ACC112 (cell line): ENCODE results near the gene STT3B.

Experiments used
- H2AFZ ChIP-seq: fragments of 200-600 bp; sonication (generic); one replicate; pipeline ENCODE4 v1.6.0; 2017; ENCODE audit warnings: antibody characterized with exemption, low read length; ENCODE audit not compliant: unreplicated experiment
- H3K27ac ChIP-seq: fragments of 200-600 bp; sonication (generic); 2 replicates; pipeline ENCODE4 v1.5.1; 2014; ENCODE audit warnings: low read depth, mild to moderate bottlenecking, antibody characterized with exemption, low read length, moderate library complexity
- H3K27me3 ChIP-seq: fragments of 200-600 bp; sonication (generic); 2 replicates; pipeline ENCODE4 v1.6.1; 2014; ENCODE audit warnings: mild to moderate bottlenecking, antibody characterized with exemption, low read length, moderate library complexity, mixed read lengths; ENCODE audit not compliant: insufficient read depth
- H3K36me3 ChIP-seq: fragments of 200-600 bp; sonication (generic); 2 replicates; pipeline ENCODE4 v1.6.1; 2016; ENCODE audit warnings: mild to moderate bottlenecking, antibody characterized with exemption, low read length, moderate library complexity, mixed read lengths; ENCODE audit not compliant: insufficient read depth
- H3K4me1 ChIP-seq: fragments of 200-600 bp; sonication (generic); one replicate; pipeline ENCODE4 v1.6.1; 2016; ENCODE audit warnings: low read length, mixed read lengths; ENCODE audit not compliant: insufficient read depth, unreplicated experiment, control insufficient read depth
- H3K4me3 ChIP-seq: fragments of 200-600 bp; sonication (generic); 2 replicates; pipeline ENCODE4 v1.5.1; 2014; ENCODE audit warnings: mild to moderate bottlenecking, low read depth, low read length
- H3K79me2 ChIP-seq: fragments of 200-600 bp; sonication (generic); one replicate; pipeline ENCODE4 v1.6.0; 2016; ENCODE audit warnings: low read length; ENCODE audit not compliant: control insufficient read depth, unreplicated experiment, insufficient read depth

The STT3B gene

DNA sequence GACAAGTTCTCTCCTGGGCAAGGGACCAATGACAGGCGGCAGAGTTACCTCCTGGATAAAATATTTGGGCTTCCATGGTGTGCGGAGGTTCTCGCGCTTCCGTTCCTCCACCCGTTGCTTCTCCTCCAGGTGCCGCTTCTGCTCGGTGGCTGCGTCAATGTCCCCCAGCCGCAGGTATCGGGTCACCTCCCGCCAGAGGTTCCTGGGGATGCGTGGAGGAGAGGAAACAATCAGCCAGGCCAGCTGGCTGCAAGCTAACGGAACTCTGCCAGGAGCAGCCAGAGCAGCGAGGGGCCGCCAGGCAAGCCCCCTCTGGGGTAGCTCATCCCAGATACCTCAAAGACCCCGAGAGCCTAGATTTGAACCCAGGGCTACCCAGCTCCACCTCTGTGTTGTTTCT lies 131.3 kb downstream of the STT3B start:
- Histone ChIP-seq H3K4me1 (no peaks in the 10 kb centered on the region), H2AFZ (no peak overlapping the region), H3K79me2 (no peaks in the 10 kb centered on the region), H3K27me3 (no peaks in the 10 kb centered on the region), H3K4me3 (no peak overlapping the region), H3K36me3 (no peaks in the 10 kb centered on the region; the same call in 1 of the 2 replicates), H3K27ac (no peak overlapping the region)

DNA sequence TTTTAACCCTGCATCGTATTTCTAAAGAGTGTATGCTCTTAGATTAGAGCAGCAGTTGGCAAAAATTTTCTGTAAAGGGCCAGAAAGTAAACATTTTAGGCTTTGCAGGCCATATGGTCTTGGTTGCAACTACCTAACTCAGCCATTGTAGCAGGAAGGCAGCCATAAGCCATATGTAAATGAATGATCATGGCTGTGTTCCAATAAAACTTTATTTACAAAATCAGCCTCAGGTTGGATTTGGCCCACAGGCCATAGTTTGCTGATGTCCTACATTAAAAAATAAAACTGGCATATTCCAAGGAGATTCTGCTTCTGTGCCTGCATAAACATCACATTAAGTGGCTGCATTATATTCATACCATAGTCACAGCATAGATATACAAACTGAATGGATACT lies 134.9 kb downstream of the STT3B start:
- H2AFZ ChIP-seq, result no peak overlapping the region
- no peak overlapping the region for H3K27ac ChIP-seq
- no peak overlapping the region for H3K4me3 ChIP-seq
- H3K36me3 ChIP-seq, result no peaks in the 10 kb centered on the region; the same call in 1 of the 2 replicates
- H3K4me1 ChIP-seq, result no peaks in the 10 kb centered on the region
- no peaks in the 10 kb centered on the region for H3K79me2 ChIP-seq
- H3K27me3 ChIP-seq, result no peaks in the 10 kb centered on the region

DNA sequence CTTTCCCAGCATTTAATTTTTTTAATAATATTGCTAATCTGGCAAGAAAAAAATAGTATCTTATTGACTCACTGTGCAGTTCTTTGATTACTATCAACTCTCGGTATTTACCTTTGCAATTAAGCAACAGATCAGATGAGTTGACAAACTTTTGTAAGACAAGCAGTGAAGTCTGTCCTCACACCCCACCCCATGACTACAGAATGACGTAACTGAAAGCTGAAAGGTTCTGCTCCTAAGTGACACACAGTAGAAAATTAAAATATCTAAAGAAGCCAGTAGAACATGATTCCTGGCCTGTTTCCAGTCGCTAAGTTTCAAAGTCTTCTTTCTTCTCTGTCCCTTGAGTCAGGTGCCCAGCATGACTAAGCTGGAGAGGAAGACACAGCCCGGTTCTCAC lies 135.5 kb downstream of the STT3B start:
- Histone ChIP-seq H2AFZ (no peak overlapping the region), H3K27ac (no peak overlapping the region), H3K4me3 (no peak overlapping the region), H3K79me2 (no peaks in the 10 kb centered on the region), H3K36me3 (no peaks in the 10 kb centered on the region; the same call in 1 of the 2 replicates), H3K27me3 (no peaks in the 10 kb centered on the region), H3K4me1 (no peaks in the 10 kb centered on the region)

GRCh38 chr3:31670136-31670535 lies 137.4 kb downstream of the STT3B start:
- Histone ChIP-seq H3K36me3 (no peaks in the 10 kb centered on the region; the same call in 1 of the 2 replicates), H3K27ac (no peak overlapping the region), H3K27me3 (no peaks in the 10 kb centered on the region), H3K79me2 (no peaks in the 10 kb centered on the region), H3K4me3 (no peak overlapping the region), H2AFZ (no peak overlapping the region), H3K4me1 (no peaks in the 10 kb centered on the region)

DNA sequence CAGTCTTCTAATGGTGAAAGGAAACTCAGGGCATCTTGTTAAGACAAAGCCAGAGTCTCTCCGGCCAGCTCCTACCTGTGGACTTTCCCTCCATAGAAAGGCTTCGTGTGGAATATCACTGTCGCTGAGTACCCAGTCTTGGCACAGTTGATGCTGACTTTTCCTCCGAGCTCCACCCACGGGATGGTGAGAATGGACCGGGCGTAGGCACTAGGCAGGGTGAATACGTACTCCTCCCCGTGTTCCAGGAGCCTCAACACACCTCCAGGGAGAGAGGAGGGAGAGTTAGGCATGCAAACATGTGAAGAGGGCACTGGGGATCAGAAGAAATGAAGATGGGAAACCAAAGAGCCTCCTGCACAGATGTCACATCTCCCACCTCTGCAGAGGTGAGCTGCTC lies 138.0 kb downstream of the STT3B start:
- no peak overlapping the region for H3K27ac ChIP-seq
- H3K79me2 ChIP-seq, result no peaks in the 10 kb centered on the region
- H3K4me3 ChIP-seq, result no peak overlapping the region
- H3K27me3 ChIP-seq, result no peaks in the 10 kb centered on the region
- no peak overlapping the region for H2AFZ ChIP-seq
- no peaks in the 10 kb centered on the region; the same call in 1 of the 2 replicates for H3K36me3 ChIP-seq
- no peaks in the 10 kb centered on the region for H3K4me1 ChIP-seq

DNA sequence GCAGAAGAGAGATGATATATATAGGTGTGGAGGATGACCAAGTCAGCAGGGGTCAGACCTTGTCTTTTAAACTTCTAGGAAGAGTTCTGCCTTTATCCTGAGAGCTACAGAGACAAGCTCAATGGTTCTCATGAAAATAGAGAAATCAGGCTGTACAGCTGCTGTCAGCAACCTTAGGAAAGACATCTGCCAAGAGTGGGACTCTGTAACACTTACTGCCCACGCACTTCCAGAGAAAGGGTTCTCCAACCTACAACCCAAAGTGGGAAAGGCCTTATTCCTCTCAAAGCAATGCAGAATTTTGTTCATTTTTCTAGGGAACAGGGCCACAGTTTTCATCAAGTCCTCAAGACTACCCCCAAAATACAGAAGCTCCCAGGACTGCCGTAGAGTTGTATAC lies 138.7 kb downstream of the STT3B start:
- Histone ChIP-seq H3K36me3 (no peaks in the 10 kb centered on the region; the same call in 1 of the 2 replicates), H3K4me1 (no peaks in the 10 kb centered on the region), H3K27me3 (no peaks in the 10 kb centered on the region), H2AFZ (no peak overlapping the region), H3K4me3 (no peak overlapping the region), H3K27ac (no peak overlapping the region), H3K79me2 (no peaks in the 10 kb centered on the region)

- H3K27me3 ChIP-seq, result no peaks in the 10 kb centered on the region
- H3K27ac ChIP-seq, result no peak overlapping the region
- no peak overlapping the region for H3K4me3 ChIP-seq
- H3K4me1 ChIP-seq, result no peaks in the 10 kb centered on the region
- no peaks in the 10 kb centered on the region; the same call in 1 of the 2 replicates for H3K36me3 ChIP-seq
- H2AFZ ChIP-seq, result no peak overlapping the region
- H3K79me2 ChIP-seq, result no peaks in the 10 kb centered on the region
Measured at GRCh38 chr3:31671976-31672375, 139.3 kb downstream of the STT3B start.

DNA sequence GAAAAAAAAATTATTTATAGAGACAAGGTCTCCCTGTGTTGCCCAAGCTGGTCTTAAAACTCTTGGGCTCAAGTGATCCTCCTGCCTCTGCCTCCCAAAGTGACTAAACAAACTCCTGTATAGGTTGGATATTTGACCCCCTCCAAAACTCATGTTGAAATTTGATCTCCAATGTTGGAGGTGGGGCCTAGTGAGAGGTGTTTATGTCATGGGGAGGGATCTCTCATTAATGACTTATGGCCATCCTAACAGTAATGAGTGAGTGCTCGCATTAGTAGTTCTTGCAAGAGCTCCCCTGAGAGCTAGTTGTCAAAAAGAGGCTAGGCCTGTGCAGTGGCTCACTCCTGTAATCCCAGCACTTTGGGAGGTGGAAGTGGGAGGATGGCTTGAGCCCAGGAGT lies 141.2 kb downstream of the STT3B start:
- Histone ChIP-seq H3K27me3 (no peaks in the 10 kb centered on the region), H3K4me1 (no peaks in the 10 kb centered on the region), H2AFZ (no peak overlapping the region), H3K27ac (no peak overlapping the region), H3K36me3 (no peaks in the 10 kb centered on the region), H3K79me2 (no peaks in the 10 kb centered on the region), H3K4me3 (no peak overlapping the region)

DNA sequence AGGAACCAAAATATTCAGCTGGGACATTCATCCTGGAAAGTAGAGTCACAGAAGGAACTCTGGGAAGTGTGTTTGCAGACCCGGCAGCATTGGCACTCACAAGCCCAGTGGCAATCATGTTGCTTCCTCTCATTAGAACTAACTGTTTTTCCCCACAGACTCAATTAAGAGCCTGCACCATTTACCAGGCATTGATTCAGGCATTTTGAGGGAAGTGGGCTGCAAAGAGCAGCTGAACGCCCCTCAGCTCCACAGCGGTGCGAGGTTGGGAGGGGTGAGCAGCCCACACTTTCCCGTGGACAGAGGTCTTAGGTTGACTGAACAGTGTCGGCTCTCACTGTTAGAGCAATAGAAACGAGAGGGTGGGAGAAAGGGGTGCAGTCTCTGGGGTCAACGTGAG lies 143.8 kb downstream of the STT3B start:
- H3K4me3 ChIP-seq, result no peak overlapping the region
- no peaks in the 10 kb centered on the region for H3K36me3 ChIP-seq
- H3K79me2 ChIP-seq, result no peaks in the 10 kb centered on the region
- H2AFZ ChIP-seq, result no peak overlapping the region
- no peaks in the 10 kb centered on the region for H3K4me1 ChIP-seq
- H3K27ac ChIP-seq, result no peak overlapping the region
- H3K27me3 ChIP-seq, result no peaks in the 10 kb centered on the region

DNA sequence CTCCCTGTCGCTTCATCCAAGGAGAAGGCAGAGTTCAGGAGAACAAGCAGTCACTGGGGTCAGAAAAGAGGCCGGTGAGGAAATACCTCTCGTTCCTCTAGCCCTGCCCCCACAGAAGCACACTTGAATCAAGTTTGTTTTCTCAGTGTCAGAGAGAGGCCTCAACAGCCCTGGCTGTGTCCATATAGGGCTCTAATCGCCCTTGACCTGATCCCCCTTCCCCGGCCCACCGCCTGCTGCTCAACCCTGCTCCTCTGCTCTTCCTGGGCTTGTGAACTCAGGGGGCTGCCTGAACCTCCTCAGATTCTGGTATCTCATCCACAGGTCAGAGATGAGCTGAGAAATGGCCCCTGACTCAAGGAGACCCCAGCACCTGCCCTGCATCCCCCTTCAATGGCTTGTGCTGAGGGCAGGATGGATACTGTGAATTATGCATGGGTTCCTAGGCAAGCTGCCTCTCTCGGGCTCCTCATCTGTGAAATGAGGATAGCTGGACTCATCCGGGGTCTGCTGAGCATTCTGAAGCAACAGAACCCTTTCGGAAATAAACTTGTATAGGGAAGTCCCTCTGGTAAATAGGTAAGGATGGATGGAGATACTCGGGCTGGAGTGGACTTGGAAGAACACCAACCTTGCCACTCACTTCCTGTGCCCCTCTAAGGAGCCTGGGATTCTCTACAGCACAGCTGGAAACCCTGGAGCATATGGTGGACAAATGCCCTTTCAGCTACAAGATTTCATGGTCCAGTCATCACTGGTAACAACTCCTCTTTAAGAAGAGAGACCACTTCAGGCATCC lies 147.5 kb downstream of the STT3B start:
- no peak overlapping the region for H3K4me3 ChIP-seq
- H2AFZ ChIP-seq, result no peak overlapping the region

More for the DNA sequence above, 147.5 kb downstream of the STT3B start:
- no peaks in the 10 kb centered on the region for H3K27me3 ChIP-seq
- H3K27ac ChIP-seq, result no peak overlapping the region
- peaks cover 10% of the 10 kb centered on the region; the same call in 1 of the 2 replicates for H3K36me3 ChIP-seq
- no peaks in the 10 kb centered on the region for H3K79me2 ChIP-seq
- no peaks in the 10 kb centered on the region for H3K4me1 ChIP-seq
